ENCODE measurements around the gene ASPHD2. TPM values are rescaled to one million over a fixed set of nuclear protein-coding genes. Genes with fewer than 3 reads are reported as not detected.

ASPHD2 gene
- total RNA-seq, 1 experiment from 2014 or later: 7.1 TPM

DNA sequence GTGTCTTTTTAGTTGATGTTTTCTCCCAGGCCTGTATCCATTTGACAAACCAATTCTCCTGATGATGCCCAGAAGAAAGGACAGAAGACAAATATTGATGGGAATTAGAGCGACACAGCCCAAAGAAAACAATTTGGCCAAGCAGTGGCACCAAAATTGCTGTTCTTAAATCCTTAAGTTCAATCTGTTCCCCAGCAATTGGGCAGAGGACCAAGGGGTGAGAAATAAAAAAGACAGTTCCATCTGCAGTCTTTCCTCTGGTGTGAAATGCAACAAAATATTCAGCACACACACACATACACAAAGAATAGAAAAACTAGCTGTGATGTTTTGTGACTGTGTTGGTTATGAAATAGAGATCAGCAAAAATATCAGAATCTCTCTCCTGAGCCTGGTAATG is 38.0 kb upstream of the ASPHD2 start:
- Histone ChIP-seq H3K14ac (ENCODE audit: insufficient read depth, low read length) (no peak overlapping the region), H4K91ac (ENCODE audit: insufficient read length, low read depth, low read length) (no peak overlapping the region), H2AFZ (ENCODE audit: low read length) (no peak overlapping the region), H2BK15ac (ENCODE audit: low read depth, low read length) (no peak overlapping the region), H3K9me3 (ENCODE audit: control insufficient read depth, low read depth, low read length) (no peaks in the 10 kb centered on the region), H3K4me1 (ENCODE audit: insufficient read depth, low read length) (no peaks in the 10 kb centered on the region), H2BK5ac (ENCODE audit: insufficient read length, low read length) (no peak overlapping the region), H3K56ac (ENCODE audit: insufficient read length, low read depth, low read length) (no peak overlapping the region), H2BK120ac (ENCODE audit: low read depth, low read length, poor library complexity, severe bottlenecking) (no peak overlapping the region), H3K79me1 (ENCODE audit: insufficient read depth, low read depth, low read length, poor library complexity, severe bottlenecking) (no peaks in the 10 kb centered on the region), H2BK20ac (ENCODE audit: low read depth, low read length, poor library complexity, severe bottlenecking) (no peak overlapping the region), H3K79me2 (ENCODE audit: insufficient read depth, low read length) (no peaks in the 10 kb centered on the region), H3K23me2 (ENCODE audit: insufficient read length, low read depth, low read length, poor library complexity, severe bottlenecking) (no peaks in the 10 kb centered on the region), H3K27me3 (ENCODE audit: insufficient read depth, low read length) (no peaks in the 10 kb centered on the region), H3K4ac (ENCODE audit: low read depth, low read length) (no peak overlapping the region), H2BK12ac (ENCODE audit: insufficient read length, low read depth, low read length) (no peak overlapping the region), H2AK5ac (ENCODE audit: insufficient read length, low read length) (no peak overlapping the region), H3K23ac (ENCODE audit: insufficient read length, low read depth, low read length) (no peak overlapping the region), H4K8ac (replicated peaks; ENCODE audit: insufficient read length, low read depth, low read length) (no peak overlapping the region), H3K9ac (ENCODE audit: extremely low read depth, insufficient read length, low read length) (no peak overlapping the region), H4K5ac (ENCODE audit: insufficient read length, low read depth, low read length) (no peak overlapping the region), H3K27ac (ENCODE audit: insufficient read length, low read depth, low read length) (no peak overlapping the region), H4K20me1 (ENCODE audit: control insufficient read depth, insufficient read depth, insufficient read length) (no peaks in the 10 kb centered on the region), H3K4me2 (ENCODE audit: insufficient read depth, insufficient read length, low read length) (no peak overlapping the region), H3T11ph (ENCODE audit: low read length) (no peak overlapping the region), H3K18ac (ENCODE audit: insufficient read length, low read depth, low read length) (no peak overlapping the region)
- no CpG with 5 or more reads among the region's 1 CpG for WGBS (ENCODE audit: extremely low coverage, insufficient read length, low lambda C conversion rate)
- Mint-ChIP-seq H3K4me3 (no peak overlapping the region), H3K36me3 (ENCODE audit: insufficient read depth in 1 of 3, low read depth in 3 of 3) (no peaks in the 10 kb centered on the region; a peak in 1 of 7 replicates), H3K27me3 (ENCODE audit: low read depth) (no peaks in the 10 kb centered on the region; the same call in 1 of the 2 replicates), H3K9me3 (peaks cover 0 to 2% of the 10 kb centered on the region in 2 experiments; a peak in 3 of 5 replicates), H3K4me1 (peaks cover 5 to 14% of the 10 kb centered on the region in 2 experiments), H3K27ac (no peak overlapping the region)
- DNase-seq: no peak
- no peak for TF ChIP-seq CTCF (conservative IDR thresholded peaks at IDR 0.05)
